IPS-NIHi7 (cell line): ENCODE measurements around the gene SDSL.

Experiments used
- DNase-seq: peaks from one replicate; pipeline ENCODE4 v3.0.0; 2012; ENCODE audit warnings: mixed read lengths; ENCODE audit errors: extremely low spot score

The SDSL gene

DNA sequence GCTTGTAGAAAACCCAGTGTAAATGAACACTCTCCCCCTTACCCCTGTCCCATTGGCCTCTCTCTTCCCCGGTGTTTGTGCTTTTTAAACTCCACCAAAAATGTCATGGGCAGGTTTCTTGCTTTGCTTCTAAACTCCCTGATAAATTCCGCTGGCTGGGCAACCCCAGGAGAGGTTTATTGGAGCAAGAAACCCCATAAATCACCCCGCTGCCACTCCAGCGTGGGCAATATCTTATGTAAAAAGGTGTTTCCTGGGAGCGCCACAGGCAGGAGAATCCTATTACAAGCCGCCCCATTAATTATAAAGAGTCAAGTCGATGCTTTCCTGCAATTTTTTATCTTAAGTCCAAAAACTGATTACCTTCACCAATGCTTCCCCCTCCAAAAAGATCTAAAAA is 26.7 kb downstream of the SDSL start:
- no peak for DNase-seq

DNA sequence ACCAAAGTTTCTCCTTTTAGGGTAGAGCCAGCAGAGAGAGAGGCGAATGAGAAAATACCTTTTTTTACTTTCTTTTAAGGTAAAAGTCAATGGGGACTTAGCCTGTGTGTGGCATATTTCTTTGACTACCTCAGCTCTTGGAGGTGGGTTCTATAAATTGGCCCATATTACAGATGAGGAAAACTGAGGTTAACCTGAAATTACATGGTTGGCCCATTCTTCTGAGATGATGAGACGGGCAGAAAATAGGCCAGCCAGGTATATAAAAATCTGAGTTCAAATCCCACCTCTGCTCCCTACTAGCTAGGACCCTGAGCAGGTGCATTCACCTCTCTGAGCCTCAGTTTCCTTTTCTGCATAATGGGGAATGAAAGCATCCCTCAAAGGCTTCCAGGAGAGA is 27.1 kb downstream of the SDSL start:
- no peak for DNase-seq

- DNase-seq, result no peak
Measured at GRCh38 chr12:113449839-113450238, 27.7 kb downstream of the SDSL start.

- no peak for DNase-seq
Measured at GRCh38 chr12:113452458-113452857, 30.3 kb downstream of the SDSL start.

DNA sequence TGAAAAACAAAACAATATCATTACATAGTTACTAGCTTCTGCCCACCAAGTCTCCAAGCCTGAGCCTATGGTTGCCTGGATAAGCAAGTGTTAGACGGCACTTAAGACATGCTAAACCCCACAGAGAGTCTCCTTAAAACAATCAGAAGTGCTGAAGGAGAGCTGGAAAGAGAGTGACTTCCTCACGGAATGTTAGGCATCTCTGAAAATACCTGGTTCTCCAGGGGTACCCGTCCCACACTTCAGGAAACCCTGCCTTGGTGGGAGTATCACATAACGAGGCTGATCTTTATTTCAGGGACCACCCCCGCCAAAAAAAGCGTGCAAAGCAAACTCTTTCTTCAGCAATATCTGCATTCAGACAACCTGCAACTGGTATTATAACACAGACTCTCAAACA is 31.1 kb downstream of the SDSL start:
- no peak for DNase-seq

DNA sequence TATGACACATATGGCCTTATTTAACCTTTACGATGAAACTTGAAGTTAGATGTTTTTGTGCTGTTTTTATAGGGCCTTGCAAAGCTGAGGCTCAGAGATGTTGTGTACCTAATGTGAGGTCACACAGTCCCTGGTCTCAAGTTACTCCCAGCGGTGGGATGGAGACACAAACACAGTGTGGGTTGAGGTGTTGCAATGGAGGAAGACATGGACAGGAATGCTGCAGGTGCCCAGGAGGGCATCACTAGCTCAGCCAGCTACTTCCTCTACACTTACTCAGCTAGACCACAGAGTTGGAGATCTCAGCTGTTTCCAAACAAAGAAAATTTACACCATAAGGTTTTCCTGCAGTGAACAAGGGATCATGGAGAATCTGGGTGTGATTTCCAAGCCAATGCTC is 34.0 kb downstream of the SDSL start:
- no peak for DNase-seq

- DNase-seq, result no peak
Measured at GRCh38 chr12:113456761-113457160, 34.6 kb downstream of the SDSL start.

DNA sequence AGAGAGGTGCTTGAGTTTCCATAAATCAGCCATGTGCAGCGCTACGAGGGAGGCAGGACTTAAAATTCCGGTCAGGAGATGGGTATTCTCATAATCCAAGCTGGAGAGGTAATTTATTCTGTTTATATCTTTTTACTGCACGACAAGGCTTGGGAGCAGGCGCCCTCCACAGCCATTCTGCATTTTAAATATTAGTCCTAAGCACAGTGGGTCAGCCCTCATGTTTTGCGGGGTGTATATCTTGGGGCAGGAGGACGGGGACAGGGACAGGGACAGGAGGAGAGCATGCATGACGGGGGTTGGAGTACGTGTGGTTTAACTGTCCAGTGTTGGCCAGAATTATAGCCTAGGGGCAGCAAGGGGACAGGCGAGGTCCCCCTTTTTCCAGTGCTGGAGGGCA is 35.0 kb downstream of the SDSL start:
- DNase-seq, result no peak

- DNase-seq, result no peak
Measured at GRCh38 chr12:113457710-113458109, 35.5 kb downstream of the SDSL start.

DNA sequence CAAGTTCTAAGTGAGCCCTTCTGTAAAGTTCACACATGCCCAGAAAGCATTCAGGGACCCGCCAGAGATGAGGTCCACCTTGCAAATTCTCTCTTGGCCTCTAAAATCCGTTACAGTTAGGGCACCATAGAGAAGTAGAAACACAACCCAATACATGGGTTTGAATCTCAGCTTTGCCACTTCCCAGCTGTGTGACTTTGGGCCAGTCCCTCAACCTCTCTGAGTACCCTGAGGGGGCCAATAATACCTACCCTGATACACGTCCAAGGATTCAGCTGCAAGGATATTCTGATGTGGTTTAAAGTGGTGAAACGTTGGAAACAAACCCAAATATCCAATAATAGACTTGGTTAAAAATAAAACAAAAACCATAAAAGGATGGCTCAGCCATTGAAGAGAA is 37.8 kb downstream of the SDSL start:
- no peak for DNase-seq

GRCh38 chr12:113461666-113462065 is 39.5 kb downstream of the SDSL start:
- peak; percentile 79 for DNase-seq

DNA sequence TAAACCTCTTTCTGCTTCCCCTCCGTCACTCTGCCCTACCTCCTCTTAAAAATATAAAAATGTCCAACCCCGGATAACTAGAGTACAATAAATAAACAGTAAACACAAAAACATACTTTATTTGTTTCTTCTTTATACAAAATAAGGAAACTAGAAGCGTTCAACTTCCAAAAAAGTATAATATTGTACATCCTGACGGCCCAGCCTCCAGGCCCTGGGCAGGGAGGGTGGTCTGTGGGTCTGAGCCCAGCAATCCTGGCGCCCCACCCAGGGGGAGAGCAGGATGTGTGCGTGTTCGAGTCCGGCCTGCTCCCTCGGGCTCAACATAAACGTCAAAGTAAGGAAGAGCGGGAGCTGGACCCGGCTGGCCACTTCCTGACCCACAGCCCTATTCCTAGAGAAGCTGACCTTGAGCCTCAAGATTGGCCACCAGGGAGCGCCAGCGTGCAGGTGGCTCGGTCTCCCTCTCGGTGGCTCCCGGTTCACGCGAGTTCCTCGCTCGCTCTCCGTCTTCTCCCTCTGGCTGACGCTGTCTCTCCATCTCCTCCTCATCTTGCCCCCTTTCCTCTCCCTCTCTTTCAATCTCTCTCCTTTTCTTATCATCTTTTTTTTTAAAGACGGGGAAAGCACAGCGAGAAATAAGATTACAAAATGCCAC is 40.1 kb downstream of the SDSL start:
- peak; percentile 81 for DNase-seq

- no peak for DNase-seq
Measured at GRCh38 chr12:113462998-113463745, 41.0 kb downstream of the SDSL start.

DNA sequence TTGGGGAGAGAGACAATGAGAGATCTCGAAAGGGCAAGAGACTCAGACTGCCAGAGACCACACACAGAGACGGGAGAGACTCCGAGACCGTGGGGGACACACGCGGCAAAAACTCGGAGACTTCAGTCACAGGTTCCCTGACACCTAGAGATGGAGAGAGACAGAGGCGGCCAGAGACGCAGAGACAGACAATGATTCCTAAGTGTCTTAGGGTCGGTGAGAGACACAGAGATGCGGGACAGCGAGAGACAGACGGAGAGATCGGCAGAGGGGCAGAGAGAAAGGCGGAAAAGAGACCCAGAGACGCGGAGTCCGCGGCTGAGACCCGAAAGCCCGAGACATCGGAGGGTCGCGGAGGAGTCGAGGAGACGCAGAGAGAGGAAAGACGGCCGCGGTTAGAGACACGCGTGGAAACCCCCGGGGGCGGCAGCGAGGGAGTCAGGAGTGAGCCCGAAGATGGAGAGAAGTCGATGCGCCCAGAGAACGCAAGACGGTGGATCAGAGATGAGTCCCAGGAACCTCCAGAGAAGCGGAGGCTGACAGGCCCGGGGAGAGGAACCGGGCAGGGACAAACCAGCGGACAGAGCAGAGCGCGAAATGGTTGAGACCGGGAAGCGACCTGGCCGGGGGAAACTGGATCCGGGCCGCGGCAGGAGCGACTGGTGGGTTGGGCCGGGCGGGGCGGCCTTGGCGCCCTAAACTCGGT is 41.7 kb downstream of the SDSL start:
- DNase-seq, result no peak

- DNase-seq, result no peak
Measured at GRCh38 chr12:113464452-113464775, 42.2 kb downstream of the SDSL start.

DNA sequence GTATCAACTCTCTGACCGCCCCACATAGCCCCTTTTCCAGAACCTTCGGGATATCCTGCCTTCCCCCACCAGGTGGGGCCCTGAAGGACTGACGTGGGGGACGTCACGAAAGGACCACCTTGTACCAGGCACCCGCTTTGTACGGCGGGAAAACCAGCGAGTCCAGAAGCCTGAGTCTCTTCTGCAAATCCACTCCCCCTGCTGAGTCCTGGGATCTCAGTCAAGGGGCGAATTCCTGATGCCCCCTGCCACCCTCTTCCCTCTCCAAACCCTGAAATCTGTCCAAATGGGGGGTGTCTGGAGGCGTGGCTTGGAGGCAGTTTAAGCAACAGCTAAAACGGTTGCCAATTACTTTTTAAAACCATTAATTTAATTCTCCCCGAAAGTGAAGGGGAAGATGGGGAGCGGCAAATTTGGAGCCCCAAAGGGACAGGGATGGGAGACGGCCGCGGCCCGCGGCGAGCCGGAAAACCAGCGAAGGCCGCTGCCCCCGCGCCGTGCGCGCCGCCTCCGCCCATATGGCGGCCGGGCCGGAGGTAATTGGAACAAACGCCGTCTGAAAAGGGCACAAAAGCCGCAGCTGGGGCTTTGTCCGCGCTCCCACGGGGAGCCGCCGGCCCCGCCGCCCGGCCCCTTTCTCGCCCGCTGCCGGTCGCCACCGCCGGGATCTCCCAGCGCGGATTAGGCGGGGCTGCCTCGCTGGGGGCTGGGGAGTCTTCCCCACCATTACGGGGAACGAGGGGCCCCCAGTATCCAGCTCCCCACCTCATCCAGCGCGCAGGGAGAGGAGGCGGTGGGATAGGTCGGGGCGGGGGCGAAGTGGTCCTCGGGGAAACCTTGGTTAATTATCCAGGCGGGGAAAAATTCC is 42.9 kb downstream of the SDSL start:
- DNase-seq, result no peak

GRCh38 chr12:113465808-113466453 is 43.8 kb downstream of the SDSL start:
- no peak for DNase-seq

DNA sequence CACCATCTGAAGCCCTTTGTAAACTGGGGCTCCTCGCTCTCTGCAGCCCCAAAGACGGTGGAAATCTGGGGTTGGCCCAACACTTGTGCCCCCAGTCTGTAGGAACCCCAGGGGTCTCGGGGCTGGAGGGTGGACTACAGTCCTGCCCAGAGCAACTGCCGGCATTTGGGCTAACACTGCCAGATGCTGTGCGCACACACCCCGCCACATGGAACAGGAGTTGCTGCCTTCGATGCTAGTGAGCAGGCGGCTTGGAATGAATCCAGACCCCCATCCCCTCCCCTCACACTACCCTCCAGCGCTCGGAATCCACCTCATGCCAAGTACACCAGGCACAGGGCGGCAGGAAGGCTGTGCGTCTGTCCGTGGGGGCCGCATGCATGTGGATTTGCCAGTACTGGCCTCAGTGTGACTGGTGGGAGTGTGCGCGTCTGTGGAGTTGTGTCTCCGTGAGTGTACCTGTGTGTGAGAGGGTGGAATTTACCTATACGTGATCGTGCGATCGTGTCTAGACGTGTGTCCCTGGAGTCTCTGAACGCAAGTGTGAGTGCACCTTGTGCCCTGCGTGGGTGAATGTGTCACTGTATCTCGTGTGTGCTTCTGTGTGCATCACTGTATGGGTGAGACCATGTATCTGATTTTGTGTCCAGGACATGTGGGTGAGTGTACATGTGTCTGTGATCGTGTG is 44.4 kb downstream of the SDSL start:
- no peak for DNase-seq

GRCh38 chr12:113467142-113467501 is 44.9 kb downstream of the SDSL start:
- DNase-seq, result no peak

DNA sequence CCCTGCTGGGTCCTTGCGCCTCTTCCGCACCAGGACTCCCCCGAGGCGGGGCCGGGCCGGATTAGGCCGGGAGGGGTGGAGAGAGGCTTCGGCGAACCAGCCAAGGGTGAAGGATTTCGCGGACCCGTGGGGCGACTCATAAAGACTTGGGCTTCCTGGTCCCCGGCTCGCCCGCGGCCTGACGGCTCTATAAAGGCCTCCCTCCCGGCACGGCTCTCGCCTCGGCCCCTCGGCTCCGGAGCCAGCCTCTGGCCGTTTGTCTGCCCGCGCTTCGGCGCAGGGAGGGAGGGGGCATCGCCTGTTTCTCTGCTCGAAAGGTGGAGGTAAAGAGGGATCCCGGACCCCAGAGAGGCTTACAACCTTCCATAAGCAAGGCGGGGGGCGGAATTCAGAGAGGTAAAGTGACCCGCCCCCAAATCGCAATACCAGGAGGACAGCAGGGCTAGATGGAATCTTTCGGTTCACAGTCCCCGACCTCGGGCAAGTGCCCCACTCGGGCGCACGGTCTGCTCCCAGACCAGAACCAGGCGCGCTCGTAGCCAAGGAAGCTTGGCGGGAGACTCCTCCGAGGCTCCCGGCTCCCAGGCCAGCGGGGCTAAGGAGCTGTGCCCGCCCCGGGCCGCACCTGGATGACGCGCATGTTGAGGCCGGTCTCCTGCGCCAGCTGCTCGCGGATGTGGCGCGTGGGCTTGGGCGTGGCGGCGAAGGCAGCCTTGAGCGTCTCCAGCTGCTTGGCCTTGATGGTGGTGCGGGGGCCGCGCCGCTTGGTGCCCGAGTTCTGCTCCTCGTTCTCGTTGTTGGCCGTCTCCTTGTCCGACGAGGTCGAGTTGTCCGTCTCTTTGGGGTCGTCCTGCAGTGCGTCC is 45.6 kb downstream of the SDSL start:
- no peak for DNase-seq
